Liver (tissue), 10 donors: ENCODE results near the gene PDRG1. TPM values are rescaled to one million over a fixed set of nuclear protein-coding genes. Genes with fewer than 3 reads are reported as not detected.

Source experiments
- DNase-seq: peaks from one replicate; pipeline ENCODE4 v3.0.0-alpha.2; 2017; ENCODE audit warnings: low spot score
- H3K27ac ChIP-seq, 2 donors: one replicate each; pipeline ENCODE4 v1.7.0; 2013; ENCODE audit warnings: inconsistent platforms in 2 of 2, low read length in 2 of 2, control low read depth in 1 of 2, low read depth in 1 of 2, mild to moderate bottlenecking in 1 of 2
- H3K27me3 ChIP-seq, 4 donors: one replicate each; pipeline versions ENCODE4 v1.6.1 to v1.7.0; 2013; ENCODE audit warnings: low read length in 3 of 4, inconsistent platforms in 1 of 4, mild to moderate bottlenecking in 1 of 4, moderate library complexity in 1 of 4; ENCODE audit not compliant: control insufficient read depth in 4 of 4, insufficient read depth in 4 of 4
- H3K36me3 ChIP-seq, 4 donors: one replicate each; pipeline versions ENCODE4 v1.6.1 to v1.7.0; 2013; ENCODE audit warnings: low read length in 3 of 4, mild to moderate bottlenecking in 3 of 4, low read depth in 1 of 4, moderate library complexity in 1 of 4; ENCODE audit not compliant: control insufficient read depth in 4 of 4, insufficient read depth in 3 of 4
- H3K4me1 ChIP-seq, 4 donors: one replicate each; pipeline versions ENCODE4 v1.6.1 to v1.7.0; 2013; ENCODE audit warnings: low read length in 3 of 4, mild to moderate bottlenecking in 3 of 4, moderate library complexity in 1 of 4; ENCODE audit not compliant: control insufficient read depth in 4 of 4, insufficient read depth in 4 of 4
- H3K4me3 ChIP-seq, 3 donors: one replicate each; pipeline versions ENCODE4 v1.6.1 to v1.7.0; 2013; ENCODE audit warnings: low read length in 3 of 3, control low read depth in 1 of 3, low read depth in 1 of 3, mild to moderate bottlenecking in 1 of 3
- H3K9ac ChIP-seq, 2 donors: one replicate each; pipeline ENCODE4 v1.7.0; 2013; ENCODE audit warnings: low read length in 2 of 2, mild to moderate bottlenecking in 2 of 2, moderate library complexity in 2 of 2, control low read depth in 1 of 2, low read depth in 1 of 2
- H3K9me3 ChIP-seq, 4 donors: one replicate each; pipeline versions ENCODE4 v1.6.1 to v1.7.0; 2013; ENCODE audit warnings: low read length in 3 of 4; ENCODE audit not compliant: control insufficient read depth in 4 of 4
- JUND ChIP-seq, 2 donors: IDR thresholded peaks; 2 replicates each; pipeline ENCODE4 v1.6.1; 2016; ENCODE audit warnings: antibody characterized with exemption in 2 of 2
- RXRA ChIP-seq, 2 donors: IDR thresholded peaks; 2 replicates each; pipeline ENCODE4 v1.6.1; 2017 to 2018; ENCODE audit warnings: antibody characterized with exemption in 2 of 2, mild to moderate bottlenecking in 1 of 2
- WGBS: extraction: QIAGEN DNeasy Blood & Tissue Kit; methylation state at CpG from one replicate; pipeline ENCODE4 v1.1.7; 2013; 5-methylcytosine and 5-hydroxymethylcytosine counted together
- polyA plus RNA-seq, 2 donors: library from polyadenylated mRNA; stranded (reverse) in 1 of 2; unstranded in 1 of 2; fragments of 200-250 nt in 1 of 2; fragments of >200 nt in 1 of 2; fragmentation: Nextera tagmentation in 1 of 2; extraction: Ambion mirVana in 1 of 2; gene quantifications; one replicate each; pipeline versions ENCODE4 v1.2.1 to v1.2.3, GENCODE V29; 2013 to 2015
- small RNA-seq: library from RNA; depleted of rRNA; stranded (forward); fragments of <200 nt; gene quantifications from one replicate; pipeline ENCODE3, GENCODE V24; 2014
- total RNA-seq, 2 donors: library from RNA; depleted of rRNA; stranded (reverse); fragments of >200 nt; gene quantifications; one replicate each; pipeline ENCODE4 v1.2.3, GENCODE V29; 2014
- donor health status: healthy.
- donor health status: healthy.
- donor health status: healthy.
- donor health status: healthy.
- donor health status: healthy.

Gene PDRG1
- total and polyA plus RNA-seq, 4 donors: 2.2 to 8.0 (median 3.6) TPM

GRCh38 chr20:31896049-31896448 is 55.8 kb downstream of the PDRG1 start:
- no peaks in the 10 kb centered on the region for H3K36me3 ChIP-seq
- 91% methylated on average over 9 of the region's 9 CpGs for WGBS
- DNase-seq: no peak
- H3K27ac ChIP-seq: no peak overlapping the region
- no peaks in the 10 kb centered on the region for H3K9me3 ChIP-seq
- H3K4me1 ChIP-seq: no peaks in the 10 kb centered on the region
- no peak overlapping the region for H3K4me3 ChIP-seq
- no peak overlapping the region for H3K9ac ChIP-seq
- H3K27me3 ChIP-seq: no peaks in the 10 kb centered on the region
- no peak for TF ChIP-seq JUND (IDR thresholded peaks at IDR 0.05)

- TF ChIP-seq RXRA (IDR thresholded peaks at IDR 0.05): no peak
- TF ChIP-seq JUND (IDR thresholded peaks at IDR 0.05): no peak
- DNase-seq: no peak
- Histone ChIP-seq H3K9ac (no peak overlapping the region), H3K36me3 (no peaks in the 10 kb centered on the region), H3K9me3 (no peaks in the 10 kb centered on the region), H3K27ac (no peak overlapping the region), H3K27me3 (no peaks in the 10 kb centered on the region), H3K4me1 (no peaks in the 10 kb centered on the region), H3K4me3 (no peak overlapping the region)
- 53% methylated on average over 8 of the region's 8 CpGs for WGBS
These were observed 56.7 kb downstream of the PDRG1 start for GRCh38 chr20:31894980-31895675.

Small RNA genes lying within 50 kb of the gene (small RNA-seq; reads per million reads assigned to genes)
- gene RNU1-94P: 0.11 reads per million

Other genes with a start within 250 kb of the PDRG1 start
- 100 to 1,000 TPM in 1 of 2 donors, 10 to 100 TPM in 1; 48.4 to 124 TPM for gene BCL2L1, start 229.2 kb downstream of the PDRG1 start, total RNA-seq
- 10 to 100 TPM; 29.7 to 43.7 TPM for gene BCL2L1, start 229.2 kb downstream of the PDRG1 start, polyA plus RNA-seq
- 10 to 100 TPM in 1 of 2 donors, 1 to 10 TPM in 1; 1.3 to 40.8 TPM for gene TPX2, start 212.8 kb downstream of the PDRG1 start, total RNA-seq
- gene TPX2, start 212.8 kb downstream of the PDRG1 start, polyA plus RNA-seq: 1 to 10 TPM; 1.1 to 3.6 TPM
- under 1 TPM in 1 of 2 donors, not detected in 1; 0.19 TPM for gene MYLK2, start 132.7 kb downstream of the PDRG1 start, total RNA-seq
- gene MYLK2, start 132.7 kb downstream of the PDRG1 start, polyA plus RNA-seq: under 1 TPM in 1 of 2 donors, not detected in 1; 0.08 TPM
- under 1 TPM; 0.25 to 0.51 TPM for gene FOXS1, start 106.4 kb downstream of the PDRG1 start, total RNA-seq
- under 1 TPM; 0.21 to 0.31 TPM for gene FOXS1, start 106.4 kb downstream of the PDRG1 start, polyA plus RNA-seq
- under 1 TPM; 0.42 to 0.61 TPM for gene DUSP15, start 81.5 kb downstream of the PDRG1 start, total RNA-seq
- under 1 TPM in 1 of 2 donors, not detected in 1; 0.35 TPM for gene DUSP15, start 81.5 kb downstream of the PDRG1 start, polyA plus RNA-seq
- gene TTLL9, start 81.4 kb downstream of the PDRG1 start, total RNA-seq: under 1 TPM in 1 of 2 donors, not detected in 1; 0.08 TPM
- under 1 TPM in 1 of 2 donors, not detected in 1; 0.06 TPM for gene TTLL9, start 81.4 kb downstream of the PDRG1 start, polyA plus RNA-seq
- gene XKR7, start 16.1 kb upstream of the PDRG1 start, total RNA-seq: under 1 TPM; under 0.01 to 0.05 TPM
- not detected for gene XKR7, start 16.1 kb upstream of the PDRG1 start, polyA plus RNA-seq
- 1 to 10 TPM; 1.3 to 2.1 TPM for gene CCM2L, start 58.4 kb upstream of the PDRG1 start, total RNA-seq
- gene CCM2L, start 58.4 kb upstream of the PDRG1 start, polyA plus RNA-seq: 1 to 10 TPM in 1 of 2 donors, under 1 TPM in 1; 0.31 to 1.2 TPM
- gene HCK, start 100.2 kb upstream of the PDRG1 start, total RNA-seq: 10 to 100 TPM; 12.8 to 20.6 TPM
- 1 to 10 TPM; 1.8 to 7.7 TPM for gene HCK, start 100.2 kb upstream of the PDRG1 start, polyA plus RNA-seq
- 10 to 100 TPM; 20.7 to 23.8 TPM for gene TM9SF4, start 157.7 kb upstream of the PDRG1 start, total RNA-seq
- 10 to 100 TPM; 15.9 to 26.2 TPM for gene TM9SF4, start 157.7 kb upstream of the PDRG1 start, polyA plus RNA-seq